Caki2 (cell line): ENCODE data around the gene ZNF226. TPM values are rescaled to one million over a fixed set of nuclear protein-coding genes. Genes with fewer than 3 reads are reported as not detected.
"Not testable (repeated sequence)": the region's sequence is repeated elsewhere in the genome, so short reads cannot be mapped to it uniquely, and the experiment has no call there.

Experiments used
- DNase-seq: peaks from one replicate; pipeline ENCODE4 v3.0.0-alpha.2; 2015; ENCODE audit warnings: low read depth
- in situ Hi-C: cut with HindIII; loops from 2 replicates; pipeline ENCODE4 v1.10.0; 2016; ENCODE audit warnings: low sequenced_read_pairs, low pct_unique_long_range_greater_than_20kb, mixed read lengths
- total RNA-seq: library from RNA; depleted of rRNA; stranded (reverse); fragments of >200 nt; shearing (Covaris generic); gene quantifications from 2 replicates; pipeline ENCODE4 v1.2.3, GENCODE V29; 2014; ENCODE audit warnings: low replicate concordance; rRNA removed

Gene ZNF226
- 15.7 and 45.0 TPM in 2 replicates for total RNA-seq

DNA sequence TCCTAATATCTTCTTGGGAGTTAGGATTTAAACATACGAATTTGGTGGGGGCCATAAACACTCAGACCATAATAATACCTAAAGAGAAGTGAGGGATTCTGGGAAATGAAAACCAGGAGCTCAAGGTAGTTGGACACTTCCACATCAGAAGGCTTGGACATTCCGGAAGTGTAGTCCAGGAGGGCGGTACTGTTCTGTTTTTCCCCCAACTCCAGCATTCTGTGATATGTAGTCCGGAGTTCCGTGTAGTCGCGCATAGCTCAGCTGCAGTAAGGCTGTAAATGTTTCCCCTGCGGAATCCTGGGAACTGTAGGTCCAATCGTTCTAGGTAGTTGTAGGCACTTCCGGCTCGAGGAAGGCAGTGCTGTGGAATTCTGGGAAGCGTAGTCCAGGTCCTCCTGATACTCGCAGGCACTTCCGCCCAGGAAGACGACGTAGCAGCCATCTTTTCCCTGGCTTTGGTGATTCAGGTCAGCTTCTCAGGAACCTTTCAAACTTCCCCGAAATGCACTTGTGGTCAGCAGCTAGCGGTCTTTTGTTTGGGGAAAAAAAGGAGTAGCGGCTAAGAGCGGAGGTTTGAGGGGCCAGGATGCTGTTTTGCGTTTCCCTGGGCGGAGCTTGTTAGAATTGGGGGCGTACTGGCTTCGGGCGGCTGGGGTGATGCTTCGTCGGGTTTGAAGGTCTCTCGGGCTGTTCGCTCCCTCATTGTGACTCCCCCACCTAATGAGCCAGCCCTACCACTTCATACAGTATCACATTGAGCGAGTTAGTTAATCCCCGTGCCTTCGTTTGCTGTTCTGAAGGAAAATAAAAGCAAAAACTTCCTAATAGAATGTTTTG is at the start of gene ZNF226:
Gene ZNF226, plus strand, starts transcription at position 428 of the 840 bp plus-strand sequence. CDS start 4,981 bp downstream, outside the sequence.
- in situ Hi-C loops, result no loop called here
- DNase-seq, result peak; percentile 98

DNA sequence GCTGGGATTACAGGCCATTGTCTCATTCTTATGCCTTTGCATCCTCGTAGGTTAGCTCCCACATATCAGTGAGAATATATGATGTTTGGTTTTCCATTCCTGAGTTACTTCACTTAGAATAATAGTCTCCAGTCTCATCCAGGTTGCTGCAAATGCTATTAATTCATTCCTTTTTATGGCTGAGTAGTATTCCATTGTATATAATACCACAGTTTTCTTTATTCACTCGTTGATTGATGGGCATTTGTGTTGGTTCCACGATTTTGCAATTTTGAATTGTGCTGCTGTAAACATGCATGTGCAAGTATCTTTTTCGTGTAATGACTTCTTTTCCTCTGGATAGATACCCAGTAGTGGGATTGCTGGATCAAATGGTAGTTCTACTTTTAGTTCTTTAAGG is 43.7 kb upstream of the ZNF226 start:
- in situ Hi-C loops, DNase-seq: not testable (repeated sequence)

DNA sequence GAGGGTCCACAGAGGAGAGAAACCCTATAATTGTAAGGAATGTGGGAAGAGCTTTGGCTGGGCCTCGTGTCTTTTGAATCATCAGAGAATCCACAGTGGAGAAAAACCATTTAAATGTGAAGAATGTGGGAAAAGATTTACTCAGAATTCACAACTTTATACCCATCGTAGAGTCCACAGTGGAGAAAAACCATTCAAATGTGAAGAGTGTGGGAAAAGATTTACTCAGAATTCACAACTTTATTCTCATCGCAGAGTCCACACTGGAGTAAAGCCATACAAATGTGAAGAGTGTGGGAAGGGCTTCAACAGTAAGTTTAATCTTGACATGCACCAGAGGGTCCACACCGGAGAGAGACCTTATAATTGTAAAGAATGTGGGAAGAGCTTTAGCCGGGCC is 32.9 kb upstream of the ZNF226 start:
- no peak for DNase-seq
- in situ Hi-C loops, result no loop called here

- in situ Hi-C loops, result no loop called here
Measured at GRCh38 chr19:44141191-44142058, 23.5 kb upstream of the ZNF226 start, which contains the start of gene ZNF234. Gene ZNF234 (plus strand): TSS chr19:44141554. CDS start chr19:44144633, 3,079 bp downstream.

DNA sequence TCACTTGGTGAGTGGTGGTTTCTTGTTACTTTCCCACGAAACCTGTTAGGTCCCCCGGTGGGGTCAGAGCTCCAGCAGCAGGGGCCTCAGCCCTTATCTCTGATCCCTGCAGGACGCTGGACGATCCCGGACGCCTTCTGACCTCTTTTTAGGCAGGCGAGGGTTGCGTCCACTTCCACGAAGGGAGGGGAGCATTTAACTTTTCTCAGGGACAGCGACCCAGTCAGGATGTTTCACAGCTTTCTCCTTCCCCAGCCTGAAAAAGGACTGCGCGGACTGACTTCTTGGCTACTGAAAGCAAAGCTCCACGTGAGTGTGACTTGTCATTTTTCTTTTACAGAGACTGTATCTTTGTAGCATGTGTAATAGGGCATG is 22.9 kb upstream of the ZNF226 start:
- DNase-seq, result peak; percentile 39
- in situ Hi-C loops, result no loop called here

More at GRCh38 chr19:44141191-44142058, 23.5 kb upstream of the ZNF226 start, which contains the start of gene ZNF234:
- peak; percentile 82 for DNase-seq

DNA sequence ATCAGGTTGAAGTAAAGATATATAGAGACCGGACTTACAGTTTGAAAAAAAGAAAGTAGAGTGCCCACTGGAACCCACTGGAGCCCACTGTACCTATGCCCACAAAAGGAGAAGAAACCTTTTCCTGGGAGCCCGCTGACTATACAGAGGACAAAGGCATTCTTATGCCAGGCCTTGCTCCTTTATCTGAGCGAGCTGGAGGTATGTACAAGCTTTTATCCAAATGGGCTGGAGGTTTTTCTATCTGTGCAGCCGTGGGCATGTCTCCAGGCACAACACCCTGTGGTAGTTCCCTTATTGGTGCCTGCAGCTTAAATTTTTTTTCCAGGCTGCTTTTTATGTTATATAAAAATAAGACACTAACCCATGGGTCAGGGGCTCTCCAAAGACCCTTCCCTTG is 15.1 kb upstream of the ZNF226 start:
- DNase-seq, result no peak
- in situ Hi-C loops, result no loop called here

GRCh38 chr19:44151491-44151890 is 13.4 kb upstream of the ZNF226 start:
- no peak for DNase-seq

DNA sequence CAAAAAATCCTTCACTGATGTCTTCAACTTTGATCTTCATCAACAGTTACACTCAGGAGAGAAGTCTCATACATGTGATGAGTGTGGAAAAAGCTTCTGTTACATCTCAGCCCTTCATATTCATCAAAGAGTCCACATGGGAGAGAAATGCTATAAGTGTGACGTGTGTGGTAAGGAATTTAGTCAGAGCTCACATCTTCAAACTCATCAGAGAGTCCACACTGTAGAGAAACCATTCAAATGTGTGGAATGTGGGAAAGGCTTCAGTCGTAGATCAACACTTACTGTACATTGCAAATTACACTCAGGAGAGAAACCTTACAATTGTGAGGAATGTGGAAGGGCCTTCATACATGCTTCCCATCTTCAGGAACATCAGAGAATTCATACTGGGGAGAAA is 8.4 kb upstream of the ZNF226 start:
- DNase-seq, result peak; percentile 12
- in situ Hi-C loops, result no loop called here

More at GRCh38 chr19:44151491-44151890, 13.4 kb upstream of the ZNF226 start:
- in situ Hi-C loops, result no loop called here

DNA sequence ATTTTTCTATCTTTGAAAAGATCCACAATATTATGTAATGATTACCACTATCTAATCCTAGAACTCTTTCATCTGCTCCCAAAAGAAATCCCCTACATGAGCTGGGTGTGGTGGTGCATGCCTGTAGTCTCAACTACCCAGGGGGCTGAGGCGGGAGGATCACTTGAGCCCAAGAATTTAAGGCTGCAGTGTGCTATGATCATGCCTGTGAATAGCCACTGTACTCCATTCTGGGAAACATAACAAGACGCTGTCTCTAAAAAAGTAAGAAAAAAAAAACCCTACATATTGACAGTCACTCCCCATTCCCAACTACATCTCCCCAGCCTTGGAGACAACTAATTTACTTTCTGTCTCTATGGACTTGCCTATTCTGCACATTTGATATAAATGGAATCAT is 1.1 kb upstream of the ZNF226 start:
- no peak for DNase-seq
- in situ Hi-C loops, result no loop called here

DNA sequence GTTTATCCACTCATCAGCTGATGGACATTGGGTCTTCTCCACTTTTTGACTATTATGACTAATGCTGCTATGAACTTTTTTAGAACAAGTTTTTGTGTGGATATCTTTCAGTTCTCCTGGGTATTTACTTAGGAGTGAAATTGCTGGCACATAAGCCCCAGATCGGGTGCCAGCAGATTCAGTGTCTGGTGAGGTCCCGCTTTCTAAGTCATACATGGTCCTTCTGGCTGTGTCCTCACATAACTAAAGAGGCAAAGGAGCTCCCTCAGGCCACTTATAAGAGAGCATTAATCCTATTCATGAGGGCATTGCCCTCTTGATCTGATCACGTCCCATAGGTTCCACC is 600 bp upstream of the ZNF226 start:
- in situ Hi-C loops, result no loop called here

DNA sequence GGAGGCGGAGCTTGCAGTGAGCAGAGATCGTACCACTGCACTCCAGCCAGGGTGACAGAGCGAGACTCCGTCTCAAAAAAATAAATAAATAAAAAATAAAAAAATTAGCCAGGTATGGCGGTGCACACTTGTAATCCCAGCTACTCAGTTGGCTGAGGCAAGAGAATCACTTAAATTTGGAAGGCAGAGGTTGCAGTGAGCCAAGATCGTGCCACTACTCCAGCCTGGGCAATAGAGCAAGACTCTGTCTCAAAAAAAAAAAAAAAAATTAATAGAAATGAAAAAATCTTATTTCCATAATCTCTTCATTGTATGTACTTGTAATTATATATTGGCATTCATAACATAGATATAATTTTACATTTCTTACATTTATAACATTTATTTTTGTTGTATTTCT is 5.8 kb downstream of the ZNF226 start:
- in situ Hi-C loops, DNase-seq: not testable (repeated sequence)

More for the DNA sequence above, 600 bp upstream of the ZNF226 start:
- no peak for DNase-seq

- DNase-seq, result peak; percentile 22
- in situ Hi-C loops, result no loop called here
Measured at GRCh38 chr19:44176590-44176989, 11.7 kb downstream of the ZNF226 start.

DNA sequence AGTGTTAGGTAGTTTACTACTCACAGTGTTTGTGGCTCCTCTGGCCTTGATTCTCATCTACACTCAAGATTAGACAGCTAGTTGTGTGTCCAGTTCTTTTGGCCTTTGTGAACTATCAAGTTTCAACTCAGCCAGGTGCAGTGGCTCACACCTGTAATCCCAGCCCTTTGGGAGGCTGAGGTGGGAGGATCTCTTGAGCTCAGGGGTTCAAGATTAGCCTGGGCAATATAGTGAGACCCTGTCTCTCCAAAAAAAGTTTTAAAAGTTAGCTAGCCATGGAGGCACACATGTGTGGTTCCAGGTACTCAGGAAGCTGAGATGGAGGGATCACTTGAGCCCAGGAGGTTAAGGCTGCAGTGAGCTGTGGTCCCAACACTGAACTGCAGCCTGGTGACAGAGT is 16.1 kb downstream of the ZNF226 start:
- in situ Hi-C loops, result no loop called here

GRCh38 chr19:44182145-44182544 is 17.2 kb downstream of the ZNF226 start:
- in situ Hi-C loops, result no loop called here
- no peak for DNase-seq

More for the DNA sequence above, 16.1 kb downstream of the ZNF226 start:
- DNase-seq, result no peak

DNA sequence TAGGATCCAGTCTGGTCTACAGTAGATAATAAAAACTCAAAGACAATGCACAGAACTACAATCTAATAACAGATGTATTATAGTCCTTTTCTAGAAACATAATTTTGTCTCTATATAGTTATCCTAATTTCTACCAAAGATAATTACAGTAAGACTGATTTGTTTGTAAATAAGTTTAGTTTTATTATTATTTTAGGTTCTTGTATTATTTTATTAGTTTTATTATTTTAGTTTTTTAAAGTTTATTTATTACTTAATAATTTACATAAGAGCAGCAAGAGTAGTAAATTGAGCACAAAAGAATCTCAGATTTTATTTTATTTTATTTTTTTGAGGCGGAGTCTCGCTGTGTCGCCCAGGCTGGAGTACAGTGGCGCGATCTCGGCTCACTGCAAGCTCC is 25.1 kb downstream of the ZNF226 start:
- no peak for DNase-seq
- in situ Hi-C loops, result no loop called here

DNA sequence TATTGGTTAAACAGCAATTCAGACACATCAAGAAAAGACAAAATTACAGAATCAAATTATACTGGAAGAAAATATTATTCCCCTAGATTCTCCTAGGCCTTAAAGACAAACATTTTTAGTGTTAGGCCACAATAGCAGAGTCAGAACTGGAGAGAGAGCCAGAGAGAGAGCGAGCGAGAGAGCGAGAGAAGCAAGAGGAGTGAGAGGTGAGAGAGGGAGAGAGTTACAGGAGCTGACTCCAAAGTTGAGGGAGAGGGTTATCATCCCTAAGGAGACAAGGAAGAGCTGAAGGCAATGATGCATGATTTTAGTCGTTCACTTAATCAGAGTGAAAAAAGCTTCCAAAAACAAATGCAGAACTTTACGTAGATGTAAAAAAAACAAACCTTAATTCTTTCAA is 27.2 kb downstream of the ZNF226 start:
- in situ Hi-C loops, result no loop called here
- DNase-seq, result no peak

GRCh38 chr19:44196772-44197171 is 31.9 kb downstream of the ZNF226 start:
- in situ Hi-C loops, result no loop called here
- no peak for DNase-seq

GRCh38 chr19:44202470-44202869 is 37.6 kb downstream of the ZNF226 start:
- no peak for DNase-seq
- in situ Hi-C loops, result no loop called here

- in situ Hi-C loops, result no loop called here
- no peak for DNase-seq
Measured at GRCh38 chr19:44202974-44203373, 38.1 kb downstream of the ZNF226 start.
